HFFc6 (cell line): ENCODE results near the gene DPH6. TPM values are rescaled to one million over a fixed set of nuclear protein-coding genes. Genes with fewer than 3 reads are reported as not detected.

Source experiments
- DNase-seq: peaks from one replicate; pipeline ENCODE4 v3.0.0-alpha.2; 2018
- H3K27ac Mint-ChIP-seq: 2 replicates; pipeline ENCODE4 v1.8.0; 2020; ENCODE audit warnings: mild to moderate bottlenecking, mixed read lengths
- H3K27me3 Mint-ChIP-seq: 2 replicates; pipeline ENCODE4 v1.8.0; 2021; ENCODE audit warnings: mild to moderate bottlenecking, moderate library complexity, mixed read lengths; ENCODE audit not compliant: insufficient read depth
- H3K36me3 Mint-ChIP-seq: 2 replicates; pipeline ENCODE4 v1.8.0; 2021; ENCODE audit warnings: low read depth, mixed read lengths
- H3K4me1 Mint-ChIP-seq: 2 replicates; pipeline ENCODE4 v1.8.0; 2020; ENCODE audit warnings: low read depth, mixed read lengths
- H3K4me3 Mint-ChIP-seq: 2 replicates; pipeline ENCODE4 v1.8.0; 2020; ENCODE audit warnings: mild to moderate bottlenecking, moderate library complexity, mixed read lengths
- H3K9me3 Mint-ChIP-seq: 2 replicates; pipeline ENCODE4 v1.8.0; 2020; ENCODE audit warnings: mild to moderate bottlenecking, mixed read lengths
- total RNA-seq, 6 experiments: library from RNA; stranded (reverse); fragmentation: NEBNext Ultra II Directional; extraction: Animal tissue kit (Norgen Biotek cat#: 25700); gene quantifications; 2 replicates in 1 of 6; 3 replicates in 5 of 6; pipeline ENCODE4 v1.2.3, GENCODE V29; 2021
- TF ChIP-seq, protein P1 (sequence below): fragments of 200-600 bp; sonication (generic); IDR thresholded peaks from 2 replicates; pipeline ENCODE4 v1.5.0; 2021; ENCODE audit warnings: antibody characterized with exemption, mild to moderate bottlenecking

DPH6 gene
- total RNA-seq, 6 experiments from 2014 or later, result 8.9 to 14.8 (median 12.1) TPM

DNA sequence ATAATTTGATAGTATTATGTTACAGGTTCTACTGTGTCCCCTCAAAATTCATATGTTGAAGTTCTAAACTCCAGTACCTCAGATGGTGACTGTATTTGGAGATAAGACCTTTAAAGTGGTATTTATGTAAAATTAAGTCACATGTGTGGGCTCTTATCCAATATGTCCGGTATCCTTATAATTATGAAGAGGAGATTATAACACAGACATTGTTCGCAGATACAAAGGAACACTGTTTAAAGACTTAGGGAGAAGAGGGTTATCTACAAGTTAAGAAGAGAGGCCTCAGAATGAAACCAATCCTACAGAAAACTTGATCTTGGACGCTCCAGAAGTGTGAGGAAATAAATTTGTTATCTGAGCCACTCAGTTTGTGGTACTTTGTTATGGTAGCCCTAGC is 50.9 kb downstream of the DPH6 start:
- no peaks in the 10 kb centered on the region for H3K36me3 Mint-ChIP-seq
- DNase-seq, result no peak
- no peak overlapping the region for H3K27ac Mint-ChIP-seq
- H3K27me3 Mint-ChIP-seq, result no peaks in the 10 kb centered on the region
- TF ChIP-seq, protein P1, sequence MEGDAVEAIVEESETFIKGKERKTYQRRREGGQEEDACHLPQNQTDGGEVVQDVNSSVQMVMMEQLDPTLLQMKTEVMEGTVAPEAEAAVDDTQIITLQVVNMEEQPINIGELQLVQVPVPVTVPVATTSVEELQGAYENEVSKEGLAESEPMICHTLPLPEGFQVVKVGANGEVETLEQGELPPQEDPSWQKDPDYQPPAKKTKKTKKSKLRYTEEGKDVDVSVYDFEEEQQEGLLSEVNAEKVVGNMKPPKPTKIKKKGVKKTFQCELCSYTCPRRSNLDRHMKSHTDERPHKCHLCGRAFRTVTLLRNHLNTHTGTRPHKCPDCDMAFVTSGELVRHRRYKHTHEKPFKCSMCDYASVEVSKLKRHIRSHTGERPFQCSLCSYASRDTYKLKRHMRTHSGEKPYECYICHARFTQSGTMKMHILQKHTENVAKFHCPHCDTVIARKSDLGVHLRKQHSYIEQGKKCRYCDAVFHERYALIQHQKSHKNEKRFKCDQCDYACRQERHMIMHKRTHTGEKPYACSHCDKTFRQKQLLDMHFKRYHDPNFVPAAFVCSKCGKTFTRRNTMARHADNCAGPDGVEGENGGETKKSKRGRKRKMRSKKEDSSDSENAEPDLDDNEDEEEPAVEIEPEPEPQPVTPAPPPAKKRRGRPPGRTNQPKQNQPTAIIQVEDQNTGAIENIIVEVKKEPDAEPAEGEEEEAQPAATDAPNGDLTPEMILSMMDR, result no peak
- no peak overlapping the region for H3K4me3 Mint-ChIP-seq
- no peaks in the 10 kb centered on the region for H3K9me3 Mint-ChIP-seq
- H3K4me1 Mint-ChIP-seq, result peaks cover 13% of the 10 kb centered on the region

GRCh38 chr15:35491999-35492398 is 54.0 kb downstream of the DPH6 start:
- Mint-ChIP-seq H3K4me3 (no peak overlapping the region), H3K27me3 (no peaks in the 10 kb centered on the region), H3K27ac (no peak overlapping the region), H3K4me1 (peaks cover 7% of the 10 kb centered on the region), H3K9me3 (peaks cover 16% of the 10 kb centered on the region), H3K36me3 (peaks cover 20% of the 10 kb centered on the region)
- no peak for DNase-seq
- TF ChIP-seq, protein P1, result no peak

DNA sequence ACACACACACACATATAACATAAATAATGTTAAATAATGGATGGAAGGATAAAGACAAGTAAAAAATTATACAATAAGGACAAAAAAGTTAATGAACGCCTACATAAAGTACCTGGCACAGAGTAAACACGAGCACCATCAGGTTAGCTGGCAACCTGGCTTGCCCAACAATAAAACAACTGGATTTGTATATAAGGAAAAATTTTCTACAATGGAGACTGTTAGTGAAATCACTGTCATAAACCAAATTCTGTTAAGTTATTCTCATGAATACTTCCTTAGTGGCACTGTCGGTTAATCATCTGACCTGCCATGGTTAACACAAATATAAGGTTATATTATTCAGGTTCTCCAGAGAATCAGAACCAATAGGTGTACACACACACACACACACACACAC is 54.8 kb downstream of the DPH6 start:
- H3K27me3 Mint-ChIP-seq, result no peaks in the 10 kb centered on the region

GRCh38 chr15:35490511-35490910 is 55.5 kb downstream of the DPH6 start:
- H3K27me3 Mint-ChIP-seq, result no peaks in the 10 kb centered on the region
- H3K9me3 Mint-ChIP-seq, result peaks cover 30% of the 10 kb centered on the region
- peaks cover 33% of the 10 kb centered on the region for H3K36me3 Mint-ChIP-seq
- H3K4me3 Mint-ChIP-seq, result no peak overlapping the region
- DNase-seq, result no peak
- H3K27ac Mint-ChIP-seq, result no peak overlapping the region
- TF ChIP-seq, protein P1, result no peak
- H3K4me1 Mint-ChIP-seq, result peaks cover 6% of the 10 kb centered on the region

More for the DNA sequence above, 54.8 kb downstream of the DPH6 start:
- no peak for DNase-seq
- Mint-ChIP-seq H3K4me1 (peaks cover 7% of the 10 kb centered on the region), H3K27ac (no peak overlapping the region), H3K9me3 (peaks cover 24% of the 10 kb centered on the region), H3K4me3 (no peak overlapping the region), H3K36me3 (peaks cover 26% of the 10 kb centered on the region)
- TF ChIP-seq, protein P1, result no peak

- H3K27me3 Mint-ChIP-seq, result no peaks in the 10 kb centered on the region
- H3K9me3 Mint-ChIP-seq, result peaks cover 30% of the 10 kb centered on the region
- no peak overlapping the region for H3K4me3 Mint-ChIP-seq
- peaks cover 34% of the 10 kb centered on the region for H3K36me3 Mint-ChIP-seq
- H3K4me1 Mint-ChIP-seq, result peaks cover under 1% of the 10 kb centered on the region; the same call in 1 of the 2 replicates
- DNase-seq, result no peak
- TF ChIP-seq, protein P1, result no peak
- H3K27ac Mint-ChIP-seq, result no peak overlapping the region
Observed at GRCh38 chr15:35487417-35487816, 58.5 kb downstream of the DPH6 start.

- TF ChIP-seq, protein P1, result no peak
- H3K4me3 Mint-ChIP-seq, result no peak overlapping the region
- H3K4me1 Mint-ChIP-seq, result peaks cover 11% of the 10 kb centered on the region
- H3K27me3 Mint-ChIP-seq, result no peaks in the 10 kb centered on the region
- no peak for DNase-seq
- H3K36me3 Mint-ChIP-seq, result peaks cover 34% of the 10 kb centered on the region
- H3K27ac Mint-ChIP-seq, result no peak overlapping the region
- H3K9me3 Mint-ChIP-seq, result peaks cover 30% of the 10 kb centered on the region
Observed at GRCh38 chr15:35486296-35486695, 59.7 kb downstream of the DPH6 start.
